Fibroblast of villous mesenchyme (primary cell): ENCODE measurements around the gene SRXN1. TPM values are rescaled to one million over a fixed set of nuclear protein-coding genes. Genes with fewer than 3 reads are reported as not detected.

ENCODE experiments used
- DNase-seq: peaks from one replicate; pipeline ENCODE4 v3.0.0-alpha.2; 2010; ENCODE audit warnings: low read depth
- H3K4me3 ChIP-seq: 2 replicates; pipeline ENCODE4 v1.5.1; 2011; ENCODE audit warnings: low read depth, mild to moderate bottlenecking, low read length
- CTCF ChIP-seq: IDR thresholded peaks from 2 replicates; pipeline ENCODE4 v1.5.1; 2012; ENCODE audit warnings: low read depth, mild to moderate bottlenecking, low read length; ENCODE audit not compliant: insufficient read depth
- total RNA-seq: library from RNA; depleted of rRNA; stranded (reverse); fragments of >200 nt; gene quantifications from 2 replicates; pipeline ENCODE4 v1.2.3, GENCODE V29; 2012

The SRXN1 gene
- total RNA-seq, 1 donor: 35.4 TPM

GRCh38 chr20:687468-688203, 34.6 kb upstream of the SRXN1 start:
- H3K4me3 ChIP-seq: no peak overlapping the region
- no peak for TF ChIP-seq CTCF
- DNase-seq: no peak

- no peak overlapping the region for H3K4me3 ChIP-seq
- TF ChIP-seq CTCF: no peak
- DNase-seq: no peak
Observed at GRCh38 chr20:684676-685319, 31.8 kb upstream of the SRXN1 start.

GRCh38 chr20:682123-682522, 29.1 kb upstream of the SRXN1 start:
- no peak for TF ChIP-seq CTCF
- no peak overlapping the region for H3K4me3 ChIP-seq
- no peak for DNase-seq

- TF ChIP-seq CTCF: no peak
- DNase-seq: no peak
Observed at GRCh38 chr20:680638-681187, 27.7 kb upstream of the SRXN1 start.

GRCh38 chr20:677957-678356, 25.0 kb upstream of the SRXN1 start:
- TF ChIP-seq CTCF: no peak
- no peak for DNase-seq
- H3K4me3 ChIP-seq: no peak overlapping the region

More at GRCh38 chr20:680638-681187, 27.7 kb upstream of the SRXN1 start:
- H3K4me3 ChIP-seq: no peak overlapping the region

- no peak for TF ChIP-seq CTCF
- no peak overlapping the region for H3K4me3 ChIP-seq
- no peak for DNase-seq
Observed at GRCh38 chr20:676967-677366, 24.0 kb upstream of the SRXN1 start.
